Breast epithelium (tissue), 3 donors: ENCODE data around the gene BPIFA2.

Experiments used
- POLR2A ChIP-seq: fragments of 450-650 bp; IDR thresholded peaks from one replicate; pipeline ENCODE4 v1.6.1; 2016; ENCODE audit warnings: antibody characterized with exemption, mild to moderate bottlenecking, moderate library complexity
- POLR2AphosphoS5 ChIP-seq, 3 donors: sonication (generic); formaldehyde crosslinking; IDR thresholded peaks; one replicate each; pipeline ENCODE4 v1.6.1; 2017; ENCODE audit warnings: antibody characterized with exemption in 3 of 3
- TF ChIP-seq, protein P1 (sequence below), 3 donors: fragments of 450-650 bp; IDR thresholded peaks; one replicate each; pipeline ENCODE4 v1.5.1; 2016 to 2017; ENCODE audit warnings: antibody characterized with exemption in 3 of 3, mild to moderate bottlenecking in 3 of 3, moderate library complexity in 3 of 3

DNA sequence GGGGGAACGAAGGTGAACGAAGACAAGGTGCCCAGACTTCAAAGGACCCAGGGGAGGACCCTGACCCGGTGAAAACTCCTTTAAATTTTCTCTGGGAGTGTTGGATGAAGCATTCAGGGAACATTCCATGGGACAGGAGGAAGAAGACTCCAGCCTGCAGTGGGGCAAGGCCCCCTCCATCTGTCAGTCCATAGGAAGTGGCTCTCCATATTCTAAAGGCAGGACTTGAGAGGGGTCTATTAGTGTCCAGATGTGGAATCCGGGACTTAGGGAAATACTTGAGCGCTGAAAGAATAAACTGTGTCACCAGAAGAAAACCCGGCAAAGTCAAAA lies 3.2 kb upstream of the BPIFA2 start:
- TF ChIP-seq, protein P1, sequence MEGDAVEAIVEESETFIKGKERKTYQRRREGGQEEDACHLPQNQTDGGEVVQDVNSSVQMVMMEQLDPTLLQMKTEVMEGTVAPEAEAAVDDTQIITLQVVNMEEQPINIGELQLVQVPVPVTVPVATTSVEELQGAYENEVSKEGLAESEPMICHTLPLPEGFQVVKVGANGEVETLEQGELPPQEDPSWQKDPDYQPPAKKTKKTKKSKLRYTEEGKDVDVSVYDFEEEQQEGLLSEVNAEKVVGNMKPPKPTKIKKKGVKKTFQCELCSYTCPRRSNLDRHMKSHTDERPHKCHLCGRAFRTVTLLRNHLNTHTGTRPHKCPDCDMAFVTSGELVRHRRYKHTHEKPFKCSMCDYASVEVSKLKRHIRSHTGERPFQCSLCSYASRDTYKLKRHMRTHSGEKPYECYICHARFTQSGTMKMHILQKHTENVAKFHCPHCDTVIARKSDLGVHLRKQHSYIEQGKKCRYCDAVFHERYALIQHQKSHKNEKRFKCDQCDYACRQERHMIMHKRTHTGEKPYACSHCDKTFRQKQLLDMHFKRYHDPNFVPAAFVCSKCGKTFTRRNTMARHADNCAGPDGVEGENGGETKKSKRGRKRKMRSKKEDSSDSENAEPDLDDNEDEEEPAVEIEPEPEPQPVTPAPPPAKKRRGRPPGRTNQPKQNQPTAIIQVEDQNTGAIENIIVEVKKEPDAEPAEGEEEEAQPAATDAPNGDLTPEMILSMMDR (IDR thresholded peaks at IDR 0.05) = no peak
- TF ChIP-seq POLR2A = no peak
- TF ChIP-seq POLR2AphosphoS5 (IDR thresholded peaks at IDR 0.05) = no peak
